Astrocyte (in vitro differentiated cells and primary cell): ENCODE measurements around the gene SQOR. TPM values are rescaled to one million over a fixed set of nuclear protein-coding genes. Genes with fewer than 3 reads are reported as not detected.

Source experiments
- DNase-seq: peaks from one replicate; pipeline ENCODE4 v3.0.0-alpha.2; 2010; ENCODE audit warnings: low read depth
- FAIRE-seq: peaks from 2 replicates; lab custom pipeline; 2011; peaks lifted over from hg19 to GRCh38; lab: Jason Lieb, UNC
- H2AFZ ChIP-seq: 2 replicates; pipeline ENCODE4 v1.6.0; 2012; ENCODE audit warnings: low read depth, low read length, inconsistent platforms
- H3K27ac ChIP-seq: 2 replicates; pipeline ENCODE4 v1.5.1; 2011; ENCODE audit warnings: low read depth, low read length, inconsistent platforms
- H3K27me3 ChIP-seq: 2 replicates; pipeline ENCODE4 v1.6.0; 2011; ENCODE audit warnings: low read length, inconsistent platforms; ENCODE audit not compliant: insufficient read depth
- H3K36me3 ChIP-seq: 2 replicates; pipeline ENCODE4 v1.5.1; 2011; ENCODE audit warnings: low read length, inconsistent platforms; ENCODE audit not compliant: insufficient read depth
- H3K4me1 ChIP-seq: 2 replicates; pipeline ENCODE4 v1.5.1; 2011; ENCODE audit warnings: low read length, inconsistent platforms; ENCODE audit not compliant: insufficient read depth
- H3K4me2 ChIP-seq: 2 replicates; pipeline ENCODE4 v1.6.0; 2012; ENCODE audit warnings: low read length, inconsistent platforms
- H3K4me3 ChIP-seq: 2 replicates; pipeline ENCODE4 v1.5.1; 2011; ENCODE audit warnings: low read depth, mild to moderate bottlenecking, low read length, inconsistent platforms; ENCODE audit not compliant: insufficient read depth
- H3K79me2 ChIP-seq: 2 replicates; pipeline ENCODE4 v1.6.0; 2012; ENCODE audit warnings: mild to moderate bottlenecking, low read length, inconsistent platforms; ENCODE audit not compliant: insufficient read depth
- H3K9ac ChIP-seq: 2 replicates; pipeline ENCODE4 v1.6.0; 2012; ENCODE audit warnings: mild to moderate bottlenecking, low read length, inconsistent platforms
- H3K9me3 ChIP-seq: 2 replicates; pipeline ENCODE4 v1.5.1; 2012; ENCODE audit warnings: low read depth, mild to moderate bottlenecking, low read length, inconsistent platforms; ENCODE audit not compliant: insufficient read depth
- H4K20me1 ChIP-seq: 2 replicates; pipeline ENCODE4 v1.6.0; 2012; ENCODE audit warnings: low read length, inconsistent platforms; ENCODE audit not compliant: insufficient read depth
- H3K27ac Mint-ChIP-seq: one replicate; pipeline ENCODE4 v1.8.0; 2021; ENCODE audit warnings: mild to moderate bottlenecking, mixed read lengths; ENCODE audit not compliant: unreplicated experiment
- H3K27me3 Mint-ChIP-seq: one replicate; pipeline ENCODE4 v1.8.0; 2021; ENCODE audit warnings: low read depth, mixed read lengths; ENCODE audit not compliant: unreplicated experiment
- H3K36me3 Mint-ChIP-seq: one replicate; pipeline ENCODE4 v1.8.0; 2021; ENCODE audit warnings: low read depth, mixed read lengths; ENCODE audit not compliant: unreplicated experiment
- H3K4me1 Mint-ChIP-seq: one replicate; pipeline ENCODE4 v1.8.0; 2021; ENCODE audit warnings: low read depth, mixed read lengths; ENCODE audit not compliant: unreplicated experiment
- H3K4me3 Mint-ChIP-seq: one replicate; pipeline ENCODE4 v1.8.0; 2021; ENCODE audit warnings: mild to moderate bottlenecking, moderate library complexity, mixed read lengths; ENCODE audit not compliant: unreplicated experiment
- H3K9me3 Mint-ChIP-seq: one replicate; pipeline ENCODE4 v1.8.0; 2021; ENCODE audit warnings: mild to moderate bottlenecking, mixed read lengths; ENCODE audit not compliant: unreplicated experiment
- CTCF ChIP-seq: IDR thresholded peaks from 2 replicates; pipeline ENCODE4 v1.5.1; 2011; ENCODE audit warnings: low read depth, mild to moderate bottlenecking, inconsistent platforms, low read length, moderate library complexity; ENCODE audit not compliant: insufficient read depth
- EZH2 ChIP-seq: IDR thresholded peaks from 2 replicates; pipeline ENCODE4 v1.6.1; 2012; ENCODE audit warnings: mild to moderate bottlenecking, low read length, inconsistent platforms; ENCODE audit not compliant: insufficient read depth
- total RNA-seq: library from RNA; stranded (reverse); gene quantifications from 2 replicates; pipeline ENCODE4 v1.2.1, GENCODE V29; 2021

The SQOR gene
- total RNA-seq, 1 donor from 2014 or later: 4.0 TPM

GRCh38 chr15:45665261-45665660, 30.4 kb downstream of the SQOR start:
- Histone ChIP-seq H3K4me1 (no peaks in the 10 kb centered on the region), H3K79me2 (no peaks in the 10 kb centered on the region), H3K9ac (no peak overlapping the region), H4K20me1 (no peaks in the 10 kb centered on the region), H3K4me3 (no peak overlapping the region), H3K27me3 (no peaks in the 10 kb centered on the region), H2AFZ (no peak overlapping the region), H3K9me3 (no peaks in the 10 kb centered on the region), H3K4me2 (no peak overlapping the region), H3K27ac (no peak overlapping the region), H3K36me3 (no peaks in the 10 kb centered on the region)
- Mint-ChIP-seq H3K4me3 (no peak overlapping the region), H3K27me3 (peaks cover 1% of the 10 kb centered on the region), H3K36me3 (no peaks in the 10 kb centered on the region), H3K27ac (no peak overlapping the region), H3K9me3 (peaks cover 4% of the 10 kb centered on the region), H3K4me1 (peaks cover 5% of the 10 kb centered on the region)
- TF ChIP-seq EZH2: no peak
- TF ChIP-seq CTCF: no peak
- FAIRE-seq (no peak), DNase-seq (no peak)

- Histone ChIP-seq H3K79me2 (no peaks in the 10 kb centered on the region), H3K36me3 (no peaks in the 10 kb centered on the region), H3K4me2 (no peak overlapping the region), H3K27me3 (no peaks in the 10 kb centered on the region), H3K9ac (no peak overlapping the region), H3K27ac (no peak overlapping the region), H3K4me3 (no peak overlapping the region), H3K9me3 (no peaks in the 10 kb centered on the region), H4K20me1 (no peaks in the 10 kb centered on the region), H3K4me1 (no peaks in the 10 kb centered on the region), H2AFZ (no peak overlapping the region)
- Mint-ChIP-seq H3K4me3 (no peak overlapping the region), H3K36me3 (no peaks in the 10 kb centered on the region), H3K27me3 (peaks cover 1% of the 10 kb centered on the region), H3K4me1 (peaks cover 5% of the 10 kb centered on the region), H3K27ac (no peak overlapping the region), H3K9me3 (peaks cover 4% of the 10 kb centered on the region)
- no peak for FAIRE-seq
- no peak for DNase-seq
- TF ChIP-seq CTCF (no peak), EZH2 (no peak)
Measured at GRCh38 chr15:45666119-45666875, 31.5 kb downstream of the SQOR start.

GRCh38 chr15:45667002-45667401, 32.2 kb downstream of the SQOR start:
- no peak overlapping the region for H3K4me3 Mint-ChIP-seq

More at GRCh38 chr15:45667002-45667401, 32.2 kb downstream of the SQOR start:
- FAIRE-seq (no peak), DNase-seq (no peak)
- TF ChIP-seq EZH2: no peak
- TF ChIP-seq CTCF: no peak
- no peaks in the 10 kb centered on the region for H3K9me3 ChIP-seq
- H3K79me2 ChIP-seq: no peaks in the 10 kb centered on the region
- Mint-ChIP-seq H3K36me3 (no peaks in the 10 kb centered on the region), H3K27me3 (peaks cover 1% of the 10 kb centered on the region), H3K4me1 (peaks cover 5% of the 10 kb centered on the region), H3K9me3 (peaks cover 4% of the 10 kb centered on the region), H3K27ac (no peak overlapping the region)
- no peak overlapping the region for H3K27ac ChIP-seq
- no peaks in the 10 kb centered on the region for H3K27me3 ChIP-seq
- H3K4me3 ChIP-seq: no peak overlapping the region
- no peak overlapping the region for H2AFZ ChIP-seq
- H3K36me3 ChIP-seq: no peaks in the 10 kb centered on the region
- no peaks in the 10 kb centered on the region for H3K4me1 ChIP-seq
- no peak overlapping the region for H3K9ac ChIP-seq
- H4K20me1 ChIP-seq: no peaks in the 10 kb centered on the region
- no peak overlapping the region for H3K4me2 ChIP-seq
